GM20000 (cell line): ENCODE data around the gene FERD3L.

Experiments used
- DNase-seq: peaks from one replicate; pipeline ENCODE4 v3.0.0; 2012; ENCODE audit warnings: low spot score
- CTCF ChIP-seq: IDR thresholded peaks from 2 replicates; pipeline ENCODE4 v1.5.1; 2012; ENCODE audit warnings: mild to moderate bottlenecking, control low read depth; ENCODE audit errors: extremely low read depth, missing control alignments

The FERD3L gene

GRCh38 chr7:19102884-19103283 lies 42.3 kb downstream of the FERD3L start:
- no peak for DNase-seq
- no peak for TF ChIP-seq CTCF

- no peak for DNase-seq
- no peak for TF ChIP-seq CTCF
These were observed 43.3 kb downstream of the FERD3L start for GRCh38 chr7:19101909-19102308.

GRCh38 chr7:19101472-19101871 lies 43.7 kb downstream of the FERD3L start:
- TF ChIP-seq CTCF = no peak

GRCh38 chr7:19099924-19100323 lies 45.3 kb downstream of the FERD3L start:
- no peak for DNase-seq
- no peak for TF ChIP-seq CTCF

More at GRCh38 chr7:19101472-19101871, 43.7 kb downstream of the FERD3L start:
- DNase-seq = no peak

GRCh38 chr7:19099194-19099593 lies 46.0 kb downstream of the FERD3L start:
- no peak for DNase-seq
- no peak for TF ChIP-seq CTCF

- no peak for DNase-seq
- no peak for TF ChIP-seq CTCF
These were observed 46.7 kb downstream of the FERD3L start for GRCh38 chr7:19098510-19098909.

- no peak for DNase-seq
These were observed 47.8 kb downstream of the FERD3L start for GRCh38 chr7:19097165-19098055.

More at GRCh38 chr7:19097165-19098055, 47.8 kb downstream of the FERD3L start:
- TF ChIP-seq CTCF = no peak
